Eye (tissue), 1 donor: ENCODE measurements around the gene RAB27A.
A peak's percentile ranks its signal among the peaks of the same experiment; 100 is the strongest.
"Not testable (repeated sequence)": the region's sequence is repeated elsewhere in the genome, so short reads cannot be mapped to it uniquely, and the experiment has no call there.

Experiments
- DNase-seq: peaks from one replicate; pipeline ENCODE4 v3.0.0-alpha.2; 2015

Gene RAB27A

DNA sequence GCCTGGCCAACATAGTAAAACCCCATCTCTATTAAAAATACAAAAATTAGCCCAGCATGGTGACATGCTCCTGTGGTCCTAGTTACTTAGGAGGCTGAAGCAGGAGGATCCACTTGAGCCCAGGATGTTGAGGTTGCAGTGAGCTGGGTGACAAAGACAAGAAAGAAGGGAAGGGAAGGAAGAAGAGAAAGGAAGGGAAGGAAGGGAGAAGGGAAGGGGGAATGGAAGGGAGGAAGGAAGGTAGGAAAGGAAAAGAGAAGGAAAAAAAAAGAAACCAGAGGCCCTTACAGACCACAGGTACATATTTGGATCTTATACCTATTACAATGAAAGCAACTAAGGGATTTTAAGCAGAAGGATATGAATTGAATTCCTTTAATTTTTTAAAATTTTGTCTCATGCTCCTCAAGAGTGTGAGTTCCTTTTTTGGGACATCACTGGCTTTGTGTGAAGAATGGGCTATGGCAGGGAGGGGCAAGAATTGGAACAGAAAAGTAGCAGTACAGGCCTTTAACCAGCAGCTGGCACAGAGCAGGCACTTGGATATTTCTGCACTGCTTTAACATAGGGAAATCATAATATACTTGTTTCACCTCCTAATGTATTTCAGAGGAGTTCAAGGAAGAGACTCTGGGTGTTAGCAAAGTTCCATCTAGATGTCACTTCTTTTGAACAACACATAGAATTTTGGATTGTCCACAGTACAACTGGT is 7.9 kb downstream of the RAB27A start:
- no peak for DNase-seq

- not testable (repeated sequence) for DNase-seq
Measured at GRCh38 chr15:55280589-55280988, 9.0 kb downstream of the RAB27A start.

- DNase-seq = no peak
Measured at GRCh38 chr15:55279746-55280351, 9.8 kb downstream of the RAB27A start.

- no peak for DNase-seq
Measured at GRCh38 chr15:55279100-55279745, 10.4 kb downstream of the RAB27A start.

GRCh38 chr15:55277715-55278114 is 11.9 kb downstream of the RAB27A start:
- DNase-seq = no peak

- no peak for DNase-seq
Measured at GRCh38 chr15:55277116-55277564, 12.5 kb downstream of the RAB27A start.

DNA sequence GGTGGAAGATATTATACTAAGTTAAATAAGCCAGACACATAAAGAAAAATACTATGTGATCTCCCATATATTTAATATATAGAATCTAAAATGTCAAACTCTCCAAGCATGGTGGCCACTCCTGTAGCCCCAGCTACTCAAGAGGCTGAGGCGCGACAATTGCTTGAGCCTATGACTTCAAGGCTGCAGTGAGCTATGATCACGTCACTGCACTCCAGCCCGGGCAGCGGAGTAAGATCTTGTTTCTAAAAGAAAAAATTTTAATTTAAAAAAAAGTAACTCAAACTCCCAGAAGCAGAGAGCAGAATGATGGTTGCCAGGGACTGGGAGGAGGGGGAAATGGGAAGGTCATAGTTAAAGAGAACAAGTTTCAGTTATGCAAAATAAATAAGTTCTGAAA is 13.3 kb downstream of the RAB27A start:
- no peak for DNase-seq

DNA sequence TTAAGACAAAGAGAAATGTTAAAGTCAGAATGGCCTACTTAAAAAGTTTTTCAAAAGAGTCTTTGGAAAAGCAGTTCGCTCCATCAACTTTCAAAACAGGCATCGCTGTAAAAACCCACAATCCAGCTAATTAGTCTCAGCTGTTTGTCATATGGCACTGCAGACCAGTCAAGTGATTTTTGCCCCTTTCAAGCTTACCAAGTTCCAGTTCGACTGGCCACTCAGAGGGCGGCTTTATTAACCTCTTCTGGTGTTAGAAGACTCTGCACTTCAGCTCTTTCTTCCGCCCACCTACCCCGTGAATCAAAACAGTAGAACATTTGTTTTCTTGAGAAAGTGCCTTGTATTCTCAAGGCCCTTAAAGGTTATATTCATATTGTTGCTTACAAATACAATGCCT is 19.3 kb downstream of the RAB27A start:
- DNase-seq = peak; percentile 53

DNA sequence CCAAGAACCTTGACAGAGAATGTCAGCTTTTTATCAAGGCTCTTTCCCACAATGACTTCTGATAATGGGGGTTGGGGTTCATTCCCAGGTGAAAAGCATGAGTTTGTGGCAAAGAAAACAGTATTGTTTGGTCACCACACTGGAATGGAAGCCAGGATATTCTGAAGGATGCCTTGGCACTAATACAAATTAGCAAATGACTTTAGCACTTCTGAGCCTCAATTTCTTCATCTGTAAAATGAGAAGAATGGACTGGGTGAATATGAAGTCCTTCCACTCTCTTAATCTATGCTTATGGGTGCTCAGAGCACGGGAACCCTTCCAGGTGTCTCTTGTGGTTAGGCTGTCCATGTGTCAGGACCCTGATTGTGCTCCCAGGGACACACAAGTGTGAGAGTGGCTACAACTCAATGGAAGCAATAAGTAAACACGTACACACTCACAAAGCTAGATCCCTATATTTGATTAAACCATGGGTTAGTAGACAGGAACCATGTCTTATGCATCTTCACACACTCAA is 21.4 kb downstream of the RAB27A start:
- no peak for DNase-seq

DNA sequence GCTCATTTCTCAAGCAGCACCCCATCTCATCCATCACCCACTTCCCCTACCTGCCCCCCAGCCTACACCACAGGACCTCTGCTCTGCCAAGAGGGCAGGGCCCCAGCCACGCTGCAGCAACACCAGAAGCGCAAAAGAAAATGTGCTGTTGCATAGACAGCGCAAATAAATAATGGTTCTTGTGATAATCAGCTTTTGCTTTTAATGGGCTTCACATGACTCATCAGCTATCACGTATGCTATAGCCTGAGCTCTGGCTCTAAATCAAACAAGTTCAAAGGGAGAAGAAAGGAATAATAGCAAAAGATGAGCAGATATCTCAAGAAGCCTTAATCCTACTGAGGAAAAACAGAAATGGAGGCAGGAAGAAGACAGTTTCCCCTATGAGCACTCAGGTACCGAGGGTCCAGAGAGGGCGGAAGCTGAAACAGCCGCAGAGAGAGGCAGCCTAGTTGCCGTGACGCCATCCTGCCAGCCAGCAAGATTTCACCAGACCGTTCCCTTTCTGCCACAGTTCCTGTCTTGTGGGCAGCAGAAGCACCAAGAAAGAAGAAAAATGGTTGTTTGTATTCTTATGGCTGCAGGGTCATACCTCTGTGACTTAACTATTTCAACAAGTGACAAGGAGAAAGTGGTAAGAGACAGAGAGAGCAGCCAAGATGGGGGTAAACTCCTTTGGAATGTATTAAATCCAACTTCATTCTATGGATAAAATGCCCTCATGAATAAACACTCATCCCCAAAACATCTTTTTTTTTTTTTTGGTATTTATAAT is 22.0 kb downstream of the RAB27A start:
- no peak for DNase-seq

- no peak for DNase-seq
Measured at GRCh38 chr15:55266547-55266946, 23.1 kb downstream of the RAB27A start.

GRCh38 chr15:55260562-55261131 is 29.0 kb downstream of the RAB27A start:
- no peak for DNase-seq

GRCh38 chr15:55257938-55258337 is 31.7 kb downstream of the RAB27A start:
- no peak for DNase-seq

DNA sequence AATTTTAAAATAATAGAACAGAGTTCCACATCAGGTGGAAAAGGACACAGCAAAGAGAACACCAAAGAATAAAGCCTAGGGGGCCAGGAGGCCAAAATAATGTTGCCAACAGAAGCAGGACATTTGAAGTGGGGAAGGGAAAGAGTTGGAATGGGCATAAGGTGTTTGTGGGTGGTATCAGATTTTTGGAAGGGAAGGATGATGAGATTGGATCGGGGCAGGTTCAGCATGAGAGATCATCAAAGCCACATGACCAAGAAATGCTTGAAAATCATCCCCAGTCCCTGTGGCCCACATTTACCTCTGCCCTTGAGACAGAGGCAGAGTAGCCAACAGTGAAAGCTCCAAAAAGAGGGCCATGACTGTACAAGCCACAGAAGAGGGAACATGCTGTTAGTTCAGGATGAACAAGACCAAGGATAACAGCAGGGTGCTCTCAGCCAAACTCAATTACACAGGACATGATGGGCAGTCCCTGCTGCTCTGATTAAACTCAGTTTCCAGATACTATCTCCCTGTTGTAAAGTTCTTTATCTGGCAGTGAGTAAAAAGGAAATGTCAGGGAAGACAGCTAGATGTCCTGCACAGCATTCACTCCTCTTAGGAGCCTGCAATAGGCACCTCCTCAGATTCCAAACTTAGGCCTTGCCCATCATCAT is 32.5 kb downstream of the RAB27A start:
- DNase-seq = no peak

GRCh38 chr15:55256281-55257011 is 33.2 kb downstream of the RAB27A start:
- DNase-seq = no peak

GRCh38 chr15:55255714-55256113 is 33.9 kb downstream of the RAB27A start:
- no peak for DNase-seq

- DNase-seq = no peak
Measured at GRCh38 chr15:55254916-55255679, 34.5 kb downstream of the RAB27A start.

DNA sequence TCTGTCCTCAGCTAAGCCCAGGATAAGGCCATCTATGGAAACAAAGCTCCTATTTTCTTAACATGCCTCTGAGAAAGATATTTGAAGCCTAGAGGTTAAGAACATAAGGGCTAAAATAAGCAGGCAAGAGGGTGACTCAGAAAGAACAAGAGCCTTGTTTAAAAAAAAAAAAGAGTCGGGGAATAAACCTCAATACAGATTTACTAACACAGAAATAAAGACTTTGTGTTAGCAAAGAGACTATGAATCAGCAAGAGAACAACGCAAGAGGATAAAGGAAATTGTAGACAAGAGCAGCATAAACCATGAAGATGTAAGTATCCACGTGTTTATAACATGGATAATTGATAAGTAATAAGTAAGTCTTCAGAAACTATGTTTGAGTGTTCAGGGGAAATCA is 36.0 kb downstream of the RAB27A start:
- DNase-seq = no peak

- DNase-seq = not testable (repeated sequence)
Measured at GRCh38 chr15:55252201-55252600, 37.4 kb downstream of the RAB27A start.

GRCh38 chr15:55250941-55251340 is 38.7 kb downstream of the RAB27A start:
- DNase-seq = no peak

DNA sequence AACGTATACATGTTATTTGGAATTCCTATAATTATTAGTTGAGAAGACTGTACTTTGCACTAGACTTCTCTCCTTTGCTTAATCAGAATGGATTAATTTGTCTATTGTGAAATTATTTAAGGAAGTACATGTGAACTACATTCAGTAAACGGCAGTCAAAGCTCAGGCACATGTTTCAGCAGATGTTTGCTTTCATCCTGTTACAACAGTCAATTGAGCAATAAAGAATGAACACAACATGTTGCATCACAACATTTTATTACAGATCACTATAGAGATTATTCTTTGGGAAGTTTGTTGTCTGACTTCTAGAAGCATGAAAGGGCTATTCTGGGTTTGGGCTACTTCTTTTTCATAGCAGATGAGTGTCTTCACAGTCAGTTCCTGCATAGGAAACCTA is 39.2 kb downstream of the RAB27A start:
- DNase-seq = no peak
